Measurements from ENCODE around the gene TRANK1. TPM values are rescaled to one million over a fixed set of nuclear protein-coding genes. Genes with fewer than 3 reads are reported as not detected.

TRANK1 gene
- total and polyA plus RNA-seq, 2 experiments from 2014 or later, result 1.8 to 6.7 TPM

GRCh38 chr3:36842275-36842674 is 102.6 kb downstream of the TRANK1 start (continued):
- no peak for TF ChIP-seq ZNF462 (CRISPR knock-in tag; IDR thresholded peaks at IDR 0.05)
- TF ChIP-seq STAT1 (IDR thresholded peaks at IDR 0.05; ENCODE audit: unreplicated experiment), result no peak
- TF ChIP-seq, protein P1, sequence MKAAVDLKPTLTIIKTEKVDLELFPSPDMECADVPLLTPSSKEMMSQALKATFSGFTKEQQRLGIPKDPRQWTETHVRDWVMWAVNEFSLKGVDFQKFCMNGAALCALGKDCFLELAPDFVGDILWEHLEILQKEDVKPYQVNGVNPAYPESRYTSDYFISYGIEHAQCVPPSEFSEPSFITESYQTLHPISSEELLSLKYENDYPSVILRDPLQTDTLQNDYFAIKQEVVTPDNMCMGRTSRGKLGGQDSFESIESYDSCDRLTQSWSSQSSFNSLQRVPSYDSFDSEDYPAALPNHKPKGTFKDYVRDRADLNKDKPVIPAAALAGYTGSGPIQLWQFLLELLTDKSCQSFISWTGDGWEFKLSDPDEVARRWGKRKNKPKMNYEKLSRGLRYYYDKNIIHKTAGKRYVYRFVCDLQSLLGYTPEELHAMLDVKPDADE (IDR thresholded peaks at IDR 0.05), result no peak
- TF ChIP-seq POLR2AphosphoS5 (IDR thresholded peaks at IDR 0.05; ENCODE audit: low read depth), result no peak
- TF ChIP-seq NANOG (IDR thresholded peaks at IDR 0.05; ENCODE audit: borderline replicate concordance), result no peak

DNA sequence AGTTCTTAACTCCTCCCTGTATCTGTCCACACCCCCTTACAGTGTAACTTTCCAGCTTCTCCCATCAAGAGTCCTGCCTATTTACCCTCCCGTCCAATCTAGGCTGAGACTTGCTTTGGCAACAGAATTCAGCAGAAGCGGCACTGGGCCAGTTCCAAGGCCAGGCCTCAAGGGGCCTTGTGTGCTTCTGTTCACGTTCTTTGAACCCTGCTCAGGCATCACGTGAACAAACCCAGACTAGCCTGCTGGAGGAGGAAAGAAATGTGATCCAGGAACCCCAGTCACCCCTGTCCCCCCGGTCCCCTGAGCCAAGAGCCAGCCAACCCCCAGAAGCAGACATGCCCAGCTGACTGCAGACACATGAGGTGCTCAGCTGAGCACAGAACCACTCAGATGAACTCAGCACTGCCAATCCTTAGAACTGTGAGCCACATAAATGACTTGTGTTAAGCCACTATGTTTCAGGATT is 104.4 kb downstream of the TRANK1 start:
- no peaks in the 10 kb centered on the region; the same call in 1 of the 2 replicates for H3K36me3 ChIP-seq (ENCODE audit: insufficient read depth)
- no peak overlapping the region for H3K4me3 ChIP-seq
- Mint-ChIP-seq H3K27ac (no peak overlapping the region), H3K9me3 (peaks cover 13% of the 10 kb centered on the region), H3K27me3 (ENCODE audit: insufficient read depth, low read depth, poor library complexity) (peaks cover 3% of the 10 kb centered on the region), H3K4me3 (no peak overlapping the region), H3K4me1 (peaks cover 5% of the 10 kb centered on the region), H3K36me3 (ENCODE audit: low read depth) (peaks cover 20% of the 10 kb centered on the region)
- H3K79me2 ChIP-seq (replicated peaks; ENCODE audit: insufficient read depth), result no peaks in the 10 kb centered on the region
- H3K27ac ChIP-seq (ENCODE audit: low read depth), result no peak overlapping the region
- ATAC-seq (no peak), DNase-seq (ENCODE audit: low spot score) (no peak)
- H3K27me3 ChIP-seq (ENCODE audit: insufficient read depth), result no peaks in the 10 kb centered on the region
- no peaks in the 10 kb centered on the region for H3F3A ChIP-seq (replicated peaks; ENCODE audit: low read depth)
- peaks cover 4% of the 10 kb centered on the region; the same call in 1 of the 2 replicates for H3K9me2 ChIP-seq (ENCODE audit: insufficient read depth)
- no peaks in the 10 kb centered on the region for H4K20me1 ChIP-seq (replicated peaks; ENCODE audit: insufficient read depth)
- no peak overlapping the region for H2AFZ ChIP-seq
- no peak overlapping the region for H3K4me2 ChIP-seq
- no peaks in the 10 kb centered on the region for H3K4me1 ChIP-seq (ENCODE audit: insufficient read depth)
- TF ChIP-seq POLR2AphosphoS5 (IDR thresholded peaks at IDR 0.05; ENCODE audit: low read depth), result no peak
- TF ChIP-seq ZNF462 (CRISPR knock-in tag; IDR thresholded peaks at IDR 0.05), result no peak
- no peak for TF ChIP-seq CTCF (conservative IDR thresholded peaks at IDR 0.05; ENCODE audit: low read depth in 2 of 2)
